Neural crest cell (in vitro differentiated cells): ENCODE data around the gene C1orf116. TPM values are rescaled to one million over a fixed set of nuclear protein-coding genes. Genes with fewer than 3 reads are reported as not detected.

Experiments used
- DNase-seq: peaks from one replicate; pipeline ENCODE4 v3.0.0; 2021; ENCODE audit warnings: low read depth, mixed read lengths, low spot score
- H3K27ac Mint-ChIP-seq: one replicate; pipeline ENCODE4 v1.8.0; 2021; ENCODE audit warnings: mild to moderate bottlenecking, mixed read lengths; ENCODE audit not compliant: unreplicated experiment
- H3K27me3 Mint-ChIP-seq: 2 replicates; pipeline ENCODE4 v1.8.0; 2021; ENCODE audit warnings: low read depth, mild to moderate bottlenecking, mixed read lengths
- H3K36me3 Mint-ChIP-seq: 2 replicates; pipeline ENCODE4 v1.8.0; 2021; ENCODE audit warnings: low read depth, mild to moderate bottlenecking, mixed read lengths
- H3K4me1 Mint-ChIP-seq: 2 replicates; pipeline ENCODE4 v1.8.0; 2021; ENCODE audit warnings: mixed read lengths
- H3K4me3 Mint-ChIP-seq: one replicate; pipeline ENCODE4 v1.8.0; 2021; ENCODE audit warnings: mild to moderate bottlenecking, mixed read lengths
- H3K9me3 Mint-ChIP-seq: 2 replicates; pipeline ENCODE4 v1.8.0; 2021; ENCODE audit warnings: mixed read lengths
- total RNA-seq: library from RNA; stranded (reverse); gene quantifications from 2 replicates; pipeline ENCODE4 v1.2.1, GENCODE V29; 2021
- TF ChIP-seq, protein P1 (sequence below): fragments of 200-600 bp; sonication (generic); conservative IDR thresholded peaks from 2 replicates; pipeline ENCODE4 v1.5.0; 2021; ENCODE audit warnings: antibody characterized with exemption, mild to moderate bottlenecking

The C1orf116 gene
- total RNA-seq, 1 donor from 2014 or later: 0.37 TPM

DNA sequence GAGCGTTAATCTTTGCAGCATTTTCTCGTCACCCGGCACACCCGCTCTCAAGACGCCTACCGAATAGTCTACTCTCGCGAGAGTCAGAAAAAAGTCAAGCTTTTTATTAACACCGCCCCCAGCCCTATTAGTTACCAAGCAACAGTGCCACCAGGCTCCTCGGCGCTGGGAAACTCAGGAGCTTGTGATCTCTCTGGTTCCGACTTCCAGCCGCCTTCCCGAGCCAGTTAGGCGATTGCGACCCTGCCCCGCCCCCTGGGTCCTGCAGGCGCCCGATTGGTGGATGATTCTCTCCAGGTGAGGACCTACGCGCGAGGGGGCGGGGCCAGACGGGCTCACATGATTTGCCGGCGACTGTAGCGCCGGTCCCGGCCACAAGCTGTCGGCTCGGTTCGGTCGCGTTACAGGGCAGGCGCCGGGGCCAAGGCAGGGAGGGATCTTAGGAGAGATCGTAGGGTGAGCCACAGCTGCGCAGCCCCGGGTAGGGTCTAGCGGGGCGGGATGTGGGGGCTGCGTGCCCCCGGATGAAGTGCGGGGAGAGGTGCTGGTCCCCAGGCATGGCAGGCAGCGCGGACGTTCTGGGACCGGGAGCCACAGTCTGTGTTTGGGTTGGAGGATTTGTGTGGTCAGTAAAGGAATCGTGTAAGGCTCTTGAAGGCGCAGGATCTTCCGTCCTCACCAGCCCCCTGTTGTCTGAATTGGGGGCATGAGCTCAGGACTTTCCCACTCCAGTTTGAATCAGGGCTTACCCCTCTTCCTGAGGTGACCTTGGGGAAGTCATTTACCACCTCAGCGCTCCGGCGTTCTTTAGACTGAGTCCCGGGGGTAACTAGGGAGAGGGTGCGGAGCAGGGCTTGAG, 20.6 kb upstream of the C1orf116 start, which contains the start of gene PFKFB2:
PFKFB2 (plus strand) TSS at position 365 of the 859 bp plus-strand sequence. CDS start 1,443 bp downstream, outside the sequence.
- peak; percentile 80 for DNase-seq
- Mint-ChIP-seq H3K36me3 (peaks cover 4% of the 10 kb centered on the region), H3K9me3 (peaks cover 3% of the 10 kb centered on the region), H3K27ac (peak within 1 kb of the TSS; percentile 95), H3K27me3 (peaks cover 12% of the 10 kb centered on the region), H3K4me3 (peak within 1 kb of the TSS; percentile 99), H3K4me1 (peaks cover 35% of the 10 kb centered on the region)
- TF ChIP-seq, protein P1, sequence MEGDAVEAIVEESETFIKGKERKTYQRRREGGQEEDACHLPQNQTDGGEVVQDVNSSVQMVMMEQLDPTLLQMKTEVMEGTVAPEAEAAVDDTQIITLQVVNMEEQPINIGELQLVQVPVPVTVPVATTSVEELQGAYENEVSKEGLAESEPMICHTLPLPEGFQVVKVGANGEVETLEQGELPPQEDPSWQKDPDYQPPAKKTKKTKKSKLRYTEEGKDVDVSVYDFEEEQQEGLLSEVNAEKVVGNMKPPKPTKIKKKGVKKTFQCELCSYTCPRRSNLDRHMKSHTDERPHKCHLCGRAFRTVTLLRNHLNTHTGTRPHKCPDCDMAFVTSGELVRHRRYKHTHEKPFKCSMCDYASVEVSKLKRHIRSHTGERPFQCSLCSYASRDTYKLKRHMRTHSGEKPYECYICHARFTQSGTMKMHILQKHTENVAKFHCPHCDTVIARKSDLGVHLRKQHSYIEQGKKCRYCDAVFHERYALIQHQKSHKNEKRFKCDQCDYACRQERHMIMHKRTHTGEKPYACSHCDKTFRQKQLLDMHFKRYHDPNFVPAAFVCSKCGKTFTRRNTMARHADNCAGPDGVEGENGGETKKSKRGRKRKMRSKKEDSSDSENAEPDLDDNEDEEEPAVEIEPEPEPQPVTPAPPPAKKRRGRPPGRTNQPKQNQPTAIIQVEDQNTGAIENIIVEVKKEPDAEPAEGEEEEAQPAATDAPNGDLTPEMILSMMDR: peak; percentile 42

DNA sequence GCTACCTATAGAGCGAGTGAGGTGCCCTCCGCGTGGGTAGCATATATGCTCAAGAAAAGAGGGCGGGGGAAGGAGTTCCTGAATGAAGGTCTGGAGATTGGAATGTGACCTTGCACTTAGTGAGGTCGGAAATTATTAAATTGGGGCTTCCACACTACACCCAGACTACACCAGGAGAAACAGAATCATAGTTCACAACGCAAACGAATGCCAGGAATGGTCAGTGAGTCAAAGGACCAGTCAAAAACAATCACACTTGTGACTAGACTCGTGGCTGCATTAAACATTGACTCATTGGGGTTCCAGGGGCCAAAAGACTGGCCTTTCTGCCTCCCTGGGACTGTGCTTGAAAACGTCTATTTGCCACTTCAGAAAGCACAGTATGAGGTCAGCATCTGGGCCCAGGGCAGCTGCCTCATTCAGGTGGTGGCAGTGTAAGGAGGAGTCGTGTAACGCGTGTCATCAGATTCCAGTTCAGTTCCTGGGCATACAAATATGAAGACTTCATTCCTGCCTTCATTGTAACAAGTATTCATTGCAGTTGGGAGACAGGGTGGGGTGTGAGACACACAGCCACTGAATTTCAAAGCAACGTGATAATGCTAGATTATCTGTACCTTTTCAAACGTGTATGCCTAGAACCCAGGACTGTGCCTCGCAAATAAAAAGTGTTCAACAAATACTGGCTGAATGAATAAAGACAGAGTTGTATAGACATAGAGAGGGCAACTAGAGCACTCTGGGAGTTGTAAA, 18.8 kb upstream of the C1orf116 start, which contains the start of gene YOD1:
YOD1 (minus strand) TSS at position 18 of the 753 bp plus-strand sequence. CDS start 178 bp downstream, outside the sequence.
- TF ChIP-seq, protein P1: no peak
- peaks cover 49% of the 10 kb centered on the region for H3K4me1 Mint-ChIP-seq
- peaks cover 4% of the 10 kb centered on the region for H3K36me3 Mint-ChIP-seq
- DNase-seq: no peak
- H3K27me3 Mint-ChIP-seq: peaks cover 12% of the 10 kb centered on the region
- H3K27ac Mint-ChIP-seq: peak within 1 kb of the TSS; percentile 99
- peak within 1 kb of the TSS; percentile 99 for H3K4me3 Mint-ChIP-seq
- peaks cover 3% of the 10 kb centered on the region for H3K9me3 Mint-ChIP-seq

DNA sequence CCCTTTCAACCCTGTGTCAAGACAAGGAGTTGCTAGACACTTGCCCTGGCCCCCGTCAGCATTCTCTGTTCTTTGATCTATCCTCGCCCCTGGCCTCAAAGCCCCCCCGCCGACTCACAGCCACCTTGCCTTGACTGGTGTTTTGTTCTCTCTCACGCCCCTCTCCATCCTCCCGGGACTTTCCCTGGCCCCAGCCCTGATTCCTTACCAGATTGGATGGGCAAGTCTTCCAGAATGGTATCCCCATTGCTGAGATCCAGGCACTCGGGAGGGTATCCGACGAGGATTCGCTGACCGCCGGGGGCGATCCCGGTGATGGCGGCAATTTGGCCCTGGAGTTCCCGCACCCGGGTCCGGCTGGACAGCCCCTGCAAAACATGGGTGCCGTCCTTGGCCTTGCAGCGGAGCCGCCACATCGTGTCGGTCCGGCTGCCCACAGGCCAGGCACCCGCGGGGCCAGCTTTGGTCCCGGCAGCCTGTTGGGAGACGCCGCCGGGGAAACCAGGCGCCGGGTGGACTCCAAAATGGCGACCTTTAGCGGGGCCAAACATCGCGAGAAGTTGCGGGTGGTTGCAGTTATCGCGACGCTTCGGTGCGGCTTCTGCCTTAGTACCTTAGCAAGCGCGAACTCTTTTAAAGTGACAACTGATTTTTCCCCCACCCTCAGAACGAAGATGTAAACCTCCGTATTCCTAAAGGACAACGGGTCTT, 18.1 kb upstream of the C1orf116 start:
- peaks cover 52% of the 10 kb centered on the region for H3K4me1 Mint-ChIP-seq
- peak; percentile 89 for DNase-seq
- H3K27me3 Mint-ChIP-seq: peaks cover 12% of the 10 kb centered on the region
- H3K36me3 Mint-ChIP-seq: peaks cover 6% of the 10 kb centered on the region
- peak overlapping the region; percentile 99 for H3K4me3 Mint-ChIP-seq
- TF ChIP-seq, protein P1: no peak
- peak overlapping the region; percentile 99 for H3K27ac Mint-ChIP-seq
- H3K9me3 Mint-ChIP-seq: peaks cover 3% of the 10 kb centered on the region

DNA sequence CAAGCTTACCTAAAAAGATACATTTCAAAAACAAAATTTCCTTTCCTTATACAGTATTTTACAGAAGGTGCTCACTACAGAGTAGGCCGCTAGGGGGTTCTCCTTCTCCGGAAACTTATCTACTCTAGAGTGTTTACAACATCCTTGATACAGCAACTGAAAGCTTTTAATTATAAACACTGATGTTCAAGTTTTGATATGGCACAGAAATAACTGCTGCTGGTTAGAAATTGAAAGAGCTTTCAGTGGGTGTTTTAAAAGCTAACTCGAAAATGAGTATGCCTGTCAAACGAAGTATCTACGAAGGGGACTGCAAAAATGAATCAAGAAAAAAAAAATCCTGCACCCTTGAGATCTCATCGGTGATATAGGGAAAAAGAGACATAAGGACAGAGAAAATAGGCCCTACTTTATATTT, 17.4 kb upstream of the C1orf116 start:
- H3K9me3 Mint-ChIP-seq: peaks cover 3% of the 10 kb centered on the region
- H3K36me3 Mint-ChIP-seq: peaks cover 8% of the 10 kb centered on the region
- peak; percentile 25 for DNase-seq
- H3K27ac Mint-ChIP-seq: peak overlapping the region; percentile 99
- peak overlapping the region; percentile 99 for H3K4me3 Mint-ChIP-seq
- peaks cover 54% of the 10 kb centered on the region for H3K4me1 Mint-ChIP-seq
- TF ChIP-seq, protein P1: peak; percentile 92
- H3K27me3 Mint-ChIP-seq: peaks cover 12% of the 10 kb centered on the region

DNA sequence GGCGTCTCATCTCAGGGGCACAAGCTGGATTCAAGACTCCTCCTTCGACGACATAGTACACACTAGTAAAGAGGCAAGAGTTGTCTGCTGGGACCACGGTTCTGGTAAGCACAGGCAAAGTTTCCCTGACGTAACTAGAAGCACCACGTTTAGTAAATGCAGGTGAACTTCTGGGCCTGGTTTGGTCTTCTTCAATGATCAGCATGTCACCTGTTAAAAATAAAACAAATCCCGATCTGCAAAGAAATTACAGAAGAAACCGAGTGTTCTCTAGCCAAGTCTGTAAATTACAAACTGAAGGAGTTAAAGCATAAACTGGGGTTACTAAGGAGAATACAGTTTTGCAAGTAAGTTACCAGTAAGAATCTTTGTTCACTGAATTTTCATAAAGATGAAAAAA, 17.0 kb upstream of the C1orf116 start:
- Mint-ChIP-seq H3K9me3 (peaks cover 3% of the 10 kb centered on the region), H3K27ac (peak overlapping the region; percentile 24), H3K4me1 (peaks cover 54% of the 10 kb centered on the region), H3K4me3 (peak overlapping the region; percentile 99), H3K27me3 (peaks cover 11% of the 10 kb centered on the region), H3K36me3 (peaks cover 8% of the 10 kb centered on the region)
- TF ChIP-seq, protein P1: no peak
- no peak for DNase-seq
